ENCODE data around the gene PRX.

DNA sequence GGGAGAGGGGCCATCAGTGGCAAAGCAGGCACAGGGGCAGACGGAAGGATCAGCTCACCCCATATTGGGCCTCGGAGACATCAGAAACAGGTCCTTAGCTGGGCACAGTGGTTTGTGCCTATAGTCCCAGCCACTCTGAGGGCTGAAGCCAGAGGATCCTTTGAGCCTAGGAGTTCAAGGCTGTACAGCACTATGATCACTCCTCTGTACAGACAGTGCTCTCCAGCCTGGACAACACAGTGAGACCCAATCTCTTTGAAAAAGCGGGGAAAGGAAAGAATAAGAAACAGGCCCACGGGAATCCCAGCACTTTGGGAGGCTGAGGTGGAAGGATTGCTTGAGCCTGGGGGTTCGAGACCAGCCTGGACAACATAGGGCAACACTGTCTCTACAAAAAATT lies 6.6 kb upstream of the PRX start:
- TF ChIP-seq, protein P1, sequence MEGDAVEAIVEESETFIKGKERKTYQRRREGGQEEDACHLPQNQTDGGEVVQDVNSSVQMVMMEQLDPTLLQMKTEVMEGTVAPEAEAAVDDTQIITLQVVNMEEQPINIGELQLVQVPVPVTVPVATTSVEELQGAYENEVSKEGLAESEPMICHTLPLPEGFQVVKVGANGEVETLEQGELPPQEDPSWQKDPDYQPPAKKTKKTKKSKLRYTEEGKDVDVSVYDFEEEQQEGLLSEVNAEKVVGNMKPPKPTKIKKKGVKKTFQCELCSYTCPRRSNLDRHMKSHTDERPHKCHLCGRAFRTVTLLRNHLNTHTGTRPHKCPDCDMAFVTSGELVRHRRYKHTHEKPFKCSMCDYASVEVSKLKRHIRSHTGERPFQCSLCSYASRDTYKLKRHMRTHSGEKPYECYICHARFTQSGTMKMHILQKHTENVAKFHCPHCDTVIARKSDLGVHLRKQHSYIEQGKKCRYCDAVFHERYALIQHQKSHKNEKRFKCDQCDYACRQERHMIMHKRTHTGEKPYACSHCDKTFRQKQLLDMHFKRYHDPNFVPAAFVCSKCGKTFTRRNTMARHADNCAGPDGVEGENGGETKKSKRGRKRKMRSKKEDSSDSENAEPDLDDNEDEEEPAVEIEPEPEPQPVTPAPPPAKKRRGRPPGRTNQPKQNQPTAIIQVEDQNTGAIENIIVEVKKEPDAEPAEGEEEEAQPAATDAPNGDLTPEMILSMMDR (conservative IDR thresholded peaks at IDR 0.05; ENCODE audit: low read depth, low read length) = no peak
- no peak for TF ChIP-seq EZH2 (IDR thresholded peaks at IDR 0.05; ENCODE audit: low read length, unreplicated experiment)
